ENCODE data around the gene CREM. TPM values are rescaled to one million over a fixed set of nuclear protein-coding genes. Genes with fewer than 3 reads are reported as not detected.

The CREM gene
- total RNA-seq, 1 experiment from 2014 or later: 20.0 TPM

DNA sequence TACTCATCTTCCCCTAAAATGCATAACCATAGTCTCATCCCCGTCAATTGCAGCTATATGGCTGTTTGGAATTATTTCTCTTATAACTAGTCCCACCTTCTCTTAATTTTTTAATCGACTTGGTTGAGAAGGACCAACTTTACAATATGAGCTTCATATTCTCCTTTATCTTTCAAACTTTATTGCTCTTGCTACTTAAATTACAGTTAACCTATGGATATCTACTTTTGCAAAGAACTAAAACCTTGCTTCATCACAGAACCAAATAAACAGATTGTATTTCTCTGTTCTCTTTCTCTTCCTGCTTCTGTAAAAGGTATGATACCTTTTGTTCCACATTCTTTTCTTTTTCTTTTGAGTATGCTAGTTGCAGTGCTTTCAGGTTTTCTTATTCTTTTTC, 6.1 kb downstream of the CREM start:
- H3K79me2 ChIP-seq (ENCODE audit: insufficient read depth, low read length): peaks cover 1% of the 10 kb centered on the region; the same call in 1 of the 2 replicates

More for the DNA sequence above, 6.1 kb downstream of the CREM start:
- Histone ChIP-seq H3K9me3 (ENCODE audit: control insufficient read depth, low read depth, low read length) (no peaks in the 10 kb centered on the region), H2BK5ac (ENCODE audit: insufficient read length, low read length) (no peak overlapping the region), H2BK12ac (ENCODE audit: insufficient read length, low read depth, low read length) (no peak overlapping the region), H3K79me1 (ENCODE audit: insufficient read depth, low read depth, low read length, poor library complexity, severe bottlenecking) (no peaks in the 10 kb centered on the region), H3K27ac (ENCODE audit: insufficient read length, low read depth, low read length) (no peak overlapping the region), H3K4ac (ENCODE audit: low read depth, low read length) (no peak overlapping the region), H2AK5ac (ENCODE audit: insufficient read length, low read length) (no peak overlapping the region), H2AFZ (ENCODE audit: low read length) (no peak overlapping the region), H2BK15ac (ENCODE audit: low read depth, low read length) (no peak overlapping the region), H3K27me3 (ENCODE audit: insufficient read depth, low read length) (no peaks in the 10 kb centered on the region), H2BK120ac (ENCODE audit: low read depth, low read length, poor library complexity, severe bottlenecking) (no peak overlapping the region), H3K4me1 (ENCODE audit: insufficient read depth, low read length) (no peaks in the 10 kb centered on the region), H4K20me1 (ENCODE audit: control insufficient read depth, insufficient read depth, insufficient read length) (no peaks in the 10 kb centered on the region), H3K9ac (ENCODE audit: extremely low read depth, insufficient read length, low read length) (no peak overlapping the region), H3T11ph (ENCODE audit: low read length) (no peak overlapping the region), H4K8ac (replicated peaks; ENCODE audit: insufficient read length, low read depth, low read length) (no peak overlapping the region), H3K56ac (ENCODE audit: insufficient read length, low read depth, low read length) (no peak overlapping the region), H3K23ac (ENCODE audit: insufficient read length, low read depth, low read length) (no peak overlapping the region), H3K23me2 (ENCODE audit: insufficient read length, low read depth, low read length, poor library complexity, severe bottlenecking) (peaks cover 4% of the 10 kb centered on the region), H2BK20ac (ENCODE audit: low read depth, low read length, poor library complexity, severe bottlenecking) (no peak overlapping the region), H4K91ac (ENCODE audit: insufficient read length, low read depth, low read length) (no peak overlapping the region), H3K4me2 (ENCODE audit: insufficient read depth, insufficient read length, low read length) (no peak overlapping the region), H4K5ac (ENCODE audit: insufficient read length, low read depth, low read length) (no peak overlapping the region), H3K18ac (ENCODE audit: insufficient read length, low read depth, low read length) (no peak overlapping the region), H3K14ac (ENCODE audit: insufficient read depth, low read length) (no peak overlapping the region)
- TF ChIP-seq, protein P1, sequence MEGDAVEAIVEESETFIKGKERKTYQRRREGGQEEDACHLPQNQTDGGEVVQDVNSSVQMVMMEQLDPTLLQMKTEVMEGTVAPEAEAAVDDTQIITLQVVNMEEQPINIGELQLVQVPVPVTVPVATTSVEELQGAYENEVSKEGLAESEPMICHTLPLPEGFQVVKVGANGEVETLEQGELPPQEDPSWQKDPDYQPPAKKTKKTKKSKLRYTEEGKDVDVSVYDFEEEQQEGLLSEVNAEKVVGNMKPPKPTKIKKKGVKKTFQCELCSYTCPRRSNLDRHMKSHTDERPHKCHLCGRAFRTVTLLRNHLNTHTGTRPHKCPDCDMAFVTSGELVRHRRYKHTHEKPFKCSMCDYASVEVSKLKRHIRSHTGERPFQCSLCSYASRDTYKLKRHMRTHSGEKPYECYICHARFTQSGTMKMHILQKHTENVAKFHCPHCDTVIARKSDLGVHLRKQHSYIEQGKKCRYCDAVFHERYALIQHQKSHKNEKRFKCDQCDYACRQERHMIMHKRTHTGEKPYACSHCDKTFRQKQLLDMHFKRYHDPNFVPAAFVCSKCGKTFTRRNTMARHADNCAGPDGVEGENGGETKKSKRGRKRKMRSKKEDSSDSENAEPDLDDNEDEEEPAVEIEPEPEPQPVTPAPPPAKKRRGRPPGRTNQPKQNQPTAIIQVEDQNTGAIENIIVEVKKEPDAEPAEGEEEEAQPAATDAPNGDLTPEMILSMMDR (conservative IDR thresholded peaks at IDR 0.05): no peak
- Mint-ChIP-seq H3K27ac (no peak overlapping the region), H3K9me3 (no peaks in the 10 kb centered on the region), H3K4me1 (peaks cover 15 to 22% of the 10 kb centered on the region in 2 experiments), H3K27me3 (ENCODE audit: low read depth) (no peaks in the 10 kb centered on the region), H3K36me3 (ENCODE audit: insufficient read depth in 1 of 3, low read depth in 3 of 3) (peaks cover 0 to 5% (median 4%) of the 10 kb centered on the region in 3 experiments; a peak in 4 of 7 replicates), H3K4me3 (no peak overlapping the region)
- no peak for DNase-seq
- no CpG with 5 or more reads among the region's 2 CpGs for WGBS (ENCODE audit: extremely low coverage, insufficient read length, low lambda C conversion rate)
